NCI-H128 (cell line): ENCODE measurements around the gene FAM25A.
"Not testable (repeated sequence)": the region's sequence is repeated elsewhere in the genome, so short reads cannot be mapped to it uniquely, and the experiment has no call there.

Source experiments
- DNase-seq: peaks from one replicate; lab custom pipeline; 2025; ENCODE audit not compliant: unreplicated experiment; lab: John Stamatoyannopoulos, UW

FAM25A gene

DNA sequence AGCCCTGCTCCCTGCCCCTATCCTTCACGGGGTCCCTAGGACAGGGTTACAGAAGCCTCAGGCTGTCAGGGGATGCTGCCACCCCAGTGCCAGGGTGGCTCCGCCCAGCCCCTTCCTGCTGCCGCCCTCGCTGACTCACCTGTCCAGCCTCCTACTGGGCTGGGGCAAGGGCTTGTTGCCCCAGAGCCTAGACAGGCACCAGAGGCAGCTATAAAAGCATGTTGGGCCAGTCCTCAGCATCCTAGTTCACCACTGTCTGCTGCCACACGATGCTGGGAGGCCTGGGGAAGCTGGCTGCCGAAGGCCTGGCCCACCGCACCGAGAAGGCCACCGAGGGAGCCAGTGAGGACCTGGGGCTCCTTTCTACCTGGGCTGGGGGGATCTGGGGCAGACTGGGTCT, at the start of gene FAM25A:
TSS of gene FAM25A (plus strand) at position 239 of the 400 bp plus-strand sequence. CDS start at position 270, 31 bp downstream.
- not testable (repeated sequence) for DNase-seq

DNA sequence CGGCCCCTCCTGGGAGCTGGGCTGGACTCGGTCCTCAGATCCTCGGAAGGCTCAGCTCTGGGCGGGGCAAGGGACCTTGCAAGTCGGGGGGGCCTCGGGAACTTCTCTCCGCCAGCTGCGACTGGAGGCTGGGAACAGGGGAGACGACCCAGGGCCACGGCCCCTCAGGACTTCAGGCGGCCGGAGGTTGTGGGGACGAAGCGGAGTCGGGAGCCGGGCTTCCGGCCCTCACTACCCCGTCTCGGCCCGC, 49.2 kb upstream of the FAM25A start:
- no peak for DNase-seq

DNA sequence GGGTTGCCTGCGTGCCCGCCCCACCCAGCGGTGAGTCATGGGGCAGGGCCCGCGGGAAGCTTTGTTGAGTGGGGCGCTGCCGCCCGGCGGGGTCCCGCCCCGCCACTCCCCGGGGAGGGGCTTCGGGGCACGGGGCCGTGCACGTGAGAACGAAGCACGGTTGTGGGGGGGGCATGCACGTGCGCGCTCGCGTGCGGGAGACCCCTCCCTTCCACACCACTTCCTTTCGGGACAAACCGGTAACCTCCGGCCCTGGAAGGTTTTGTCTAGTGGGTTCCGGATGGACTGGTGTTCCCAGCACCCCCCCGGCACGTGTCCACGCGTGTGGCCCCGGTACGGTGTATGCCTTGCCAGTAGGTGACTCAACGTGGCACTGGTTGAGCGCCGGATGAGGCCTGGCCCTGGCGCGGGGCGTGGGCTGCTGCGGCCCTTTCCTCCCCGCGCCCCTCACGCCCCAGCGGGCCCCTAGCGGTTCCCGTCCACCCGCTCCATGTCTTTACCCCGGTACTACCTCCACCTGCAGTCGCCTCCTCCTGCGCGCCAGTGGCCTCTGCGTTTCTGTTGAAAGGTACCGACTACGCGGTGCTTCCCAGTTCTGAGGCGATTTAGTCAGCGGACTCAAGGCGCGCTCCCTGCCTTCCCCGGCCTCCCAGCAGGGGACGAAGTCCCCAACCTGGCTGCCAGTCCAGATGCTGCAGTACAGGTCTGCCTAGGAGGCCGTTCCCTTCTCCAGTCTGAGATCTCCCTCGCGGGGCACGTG, 48.7 kb upstream of the FAM25A start:
- DNase-seq: no peak

DNA sequence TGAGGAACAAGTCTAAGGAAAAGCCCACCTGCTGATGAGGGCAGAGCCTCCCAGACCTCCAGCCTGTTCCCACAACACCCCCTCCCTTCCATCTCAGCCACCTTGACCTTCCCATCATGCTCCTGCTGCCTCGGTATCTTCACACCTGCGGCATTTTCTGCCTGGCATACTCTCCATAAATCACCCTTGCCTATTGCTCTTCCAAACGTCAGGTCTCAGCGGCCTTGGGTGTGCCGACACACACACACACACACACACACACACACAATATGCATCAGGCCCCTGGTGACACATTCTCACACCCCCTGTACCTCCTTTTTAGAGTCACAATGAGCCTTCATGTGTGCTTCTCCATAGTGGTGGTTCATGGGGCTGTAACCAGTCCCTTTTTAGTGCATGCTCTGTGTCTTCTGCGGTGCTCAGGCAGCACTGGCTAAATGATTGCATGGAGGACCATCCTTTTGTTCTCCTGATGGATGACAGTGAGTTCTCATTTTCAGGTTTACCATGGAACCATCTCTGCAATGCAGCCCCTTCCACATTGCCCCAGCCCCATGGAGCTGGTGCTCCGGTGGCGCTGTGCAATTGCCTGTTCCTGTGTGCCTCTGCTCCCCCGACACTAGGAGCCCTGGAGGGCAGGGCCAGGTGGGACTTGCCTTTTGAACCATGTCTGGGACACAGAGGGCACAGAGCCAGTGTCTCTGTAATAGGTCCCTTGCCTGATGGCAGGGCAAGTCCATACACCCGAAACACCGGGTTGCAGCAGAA, 47.3 kb upstream of the FAM25A start:
- no peak for DNase-seq

DNA sequence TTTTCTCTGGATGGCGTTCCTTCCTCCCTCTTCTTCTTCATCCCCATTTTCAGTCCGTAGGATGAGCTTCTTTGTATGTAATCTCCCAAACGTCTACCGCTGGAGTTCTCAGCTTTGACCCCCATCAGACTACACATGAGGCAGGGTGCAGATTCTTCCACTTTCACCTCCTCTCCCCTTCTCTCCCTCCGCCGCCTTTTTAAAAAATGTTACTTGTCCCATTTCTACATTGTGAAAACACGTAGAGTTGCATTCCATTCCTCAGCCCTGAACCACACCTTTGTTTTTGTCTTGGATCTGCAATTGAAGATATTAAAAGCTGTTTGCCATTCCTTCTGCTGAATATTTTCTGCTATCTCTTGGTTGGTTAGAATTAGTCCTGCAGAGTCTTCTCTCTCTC, 45.6 kb upstream of the FAM25A start:
- no peak for DNase-seq

DNA sequence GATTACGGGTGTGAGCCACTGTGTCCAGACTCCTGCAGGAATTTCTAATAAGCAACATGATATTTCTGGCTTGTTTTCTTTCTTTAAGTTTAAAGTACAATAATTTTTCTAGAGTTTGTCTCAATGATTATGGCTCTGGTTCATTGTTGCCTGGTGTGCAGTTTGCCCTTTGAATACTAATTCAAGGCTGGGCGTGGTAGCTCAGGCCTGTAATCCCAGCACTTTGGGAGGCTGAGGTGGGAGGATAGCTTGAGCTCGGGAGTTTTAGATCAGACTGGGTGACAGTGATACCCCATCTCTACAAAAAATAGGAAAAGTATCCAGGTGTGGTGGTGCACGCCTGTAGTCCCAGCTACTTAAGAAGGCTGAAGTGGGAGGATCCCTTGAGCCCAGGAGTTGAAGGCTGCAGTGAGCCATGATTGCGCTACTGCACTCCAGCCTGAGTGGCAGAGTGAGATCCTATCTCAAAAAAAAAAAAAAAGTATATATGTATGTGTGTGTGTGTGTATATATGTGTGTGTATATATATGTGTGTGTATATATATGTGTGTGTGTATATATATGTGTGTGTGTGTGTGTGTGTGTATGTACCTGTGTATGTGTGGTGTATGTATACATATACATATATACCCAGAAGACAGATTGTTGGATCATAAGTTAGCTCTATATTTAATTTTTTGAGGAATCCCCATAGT, 43.6 kb upstream of the FAM25A start:
- DNase-seq: no peak

DNA sequence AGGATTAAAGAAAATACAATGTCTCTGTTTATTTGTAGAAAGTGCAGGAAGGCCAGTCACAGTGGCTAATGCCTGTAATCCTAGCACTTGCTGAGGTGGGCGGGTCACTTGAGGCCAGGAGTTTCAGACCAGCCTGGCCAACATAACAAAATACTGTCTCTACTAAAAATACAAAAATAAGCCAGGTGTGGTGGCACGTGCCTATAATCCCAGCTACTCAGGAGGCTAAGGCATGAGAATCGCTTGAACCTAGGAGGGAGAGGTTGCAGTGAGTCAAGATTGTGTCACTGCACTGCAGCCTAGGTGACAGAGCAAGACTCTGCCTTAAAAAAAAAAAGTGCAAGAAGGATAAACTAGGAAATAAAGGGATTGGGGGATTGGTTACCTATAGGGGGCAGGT, 41.6 kb upstream of the FAM25A start:
- DNase-seq: not testable (repeated sequence)

DNA sequence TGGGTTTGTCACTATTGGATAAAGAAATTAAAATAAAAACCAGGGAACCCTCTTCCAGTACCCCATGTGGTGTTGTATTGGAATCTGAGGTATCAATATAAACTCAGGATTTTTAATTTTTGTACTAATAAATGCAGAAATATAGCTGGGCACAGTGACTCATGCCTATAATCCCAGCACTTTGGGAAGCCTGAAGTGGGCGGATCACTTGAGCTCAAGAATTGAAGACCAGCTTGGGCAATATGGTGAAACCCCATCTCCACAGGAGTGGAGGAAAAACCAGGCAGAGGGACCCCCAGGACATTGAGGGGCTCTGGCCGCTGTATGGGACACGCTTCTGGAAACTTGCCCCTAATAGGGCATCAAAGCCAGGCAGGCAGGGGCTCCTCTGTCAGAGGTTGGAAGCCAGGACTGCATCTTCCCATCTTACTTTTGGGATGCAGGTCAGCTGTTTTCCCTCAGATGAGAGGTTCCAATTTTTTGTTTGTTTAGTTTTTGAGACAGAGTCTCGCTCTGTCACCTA, 40.7 kb upstream of the FAM25A start:
- DNase-seq: no peak

DNA sequence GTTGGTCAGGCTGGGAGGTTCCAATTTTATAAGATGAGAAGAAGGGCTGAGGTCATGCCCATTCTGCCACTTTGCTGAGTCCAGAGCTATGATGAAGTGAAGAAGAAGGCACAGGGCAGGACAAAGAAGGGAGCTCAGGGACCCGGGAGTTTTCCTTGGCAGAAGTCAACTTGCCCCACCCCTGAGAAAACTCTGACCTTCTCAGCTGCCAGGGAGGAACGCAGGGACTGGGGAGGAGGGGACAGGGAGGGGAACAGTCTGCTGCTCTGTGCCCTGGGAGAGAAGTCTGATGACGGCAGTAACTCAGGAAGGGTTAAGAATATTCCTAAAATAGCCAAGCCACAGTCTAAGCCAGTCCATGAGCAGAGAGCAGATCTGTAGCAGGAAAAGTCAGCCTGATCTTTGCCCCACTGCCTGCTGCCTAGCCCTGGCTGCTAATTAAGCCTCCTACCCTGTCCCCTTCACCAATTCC, 40.1 kb upstream of the FAM25A start:
- DNase-seq: no peak

DNA sequence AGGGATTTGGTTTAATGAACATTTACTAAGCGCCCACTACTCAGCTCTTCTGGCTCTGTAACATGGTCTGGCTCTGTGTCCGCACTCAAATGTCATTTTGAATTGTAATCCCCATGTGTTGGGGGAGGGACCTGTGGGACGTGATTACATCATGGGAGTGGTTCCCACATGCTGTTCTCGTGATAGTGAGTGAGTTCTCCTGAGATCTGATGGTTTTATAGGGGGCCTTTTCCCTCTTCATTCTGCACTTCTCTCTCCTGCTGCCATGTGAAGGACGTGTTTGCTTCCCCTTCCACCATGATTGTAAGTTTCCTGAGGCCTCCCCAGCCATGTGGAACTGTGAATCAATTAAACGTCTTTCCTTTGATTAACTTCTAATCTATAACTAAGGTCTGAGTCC, 39.1 kb upstream of the FAM25A start:
- DNase-seq: not testable (repeated sequence)

DNA sequence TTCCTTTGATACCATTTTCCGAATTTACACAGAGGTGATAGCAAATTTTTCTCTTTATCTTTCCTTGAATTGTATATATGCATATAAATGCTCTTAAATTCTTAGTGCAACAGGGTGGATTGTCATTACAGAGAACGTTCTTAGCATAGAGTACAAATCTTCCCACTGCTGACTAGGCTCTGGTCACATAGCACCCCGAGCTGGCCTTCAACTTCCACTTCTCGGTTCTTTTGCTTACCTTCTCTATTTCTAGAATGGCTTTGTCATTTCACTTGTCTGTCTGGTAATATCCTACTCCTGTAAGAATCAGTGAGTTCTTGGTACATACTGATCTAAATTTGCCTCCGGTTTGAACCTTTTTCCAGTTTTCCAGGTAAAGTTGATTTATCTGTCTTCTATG, 38.4 kb upstream of the FAM25A start:
- DNase-seq: no peak

DNA sequence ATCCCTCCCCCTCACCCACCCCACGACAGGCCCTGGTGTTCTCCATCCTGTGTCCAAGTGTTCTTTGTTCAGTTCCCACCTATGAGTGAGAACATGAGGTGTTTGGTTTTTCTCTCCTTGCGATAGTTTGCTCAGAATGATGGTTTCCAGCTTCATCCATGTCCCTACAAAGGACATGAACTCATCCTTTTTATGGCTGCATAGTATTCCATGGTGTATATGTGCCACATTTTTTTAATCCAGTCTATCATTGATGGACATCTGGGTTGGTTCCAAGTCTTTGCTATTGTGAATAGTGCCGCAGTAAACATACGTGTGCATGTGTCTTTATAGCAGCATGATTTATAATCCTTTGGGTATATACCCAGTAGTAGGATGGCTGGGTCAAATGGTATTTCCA, 35.6 kb upstream of the FAM25A start:
- DNase-seq: not testable (repeated sequence)

DNA sequence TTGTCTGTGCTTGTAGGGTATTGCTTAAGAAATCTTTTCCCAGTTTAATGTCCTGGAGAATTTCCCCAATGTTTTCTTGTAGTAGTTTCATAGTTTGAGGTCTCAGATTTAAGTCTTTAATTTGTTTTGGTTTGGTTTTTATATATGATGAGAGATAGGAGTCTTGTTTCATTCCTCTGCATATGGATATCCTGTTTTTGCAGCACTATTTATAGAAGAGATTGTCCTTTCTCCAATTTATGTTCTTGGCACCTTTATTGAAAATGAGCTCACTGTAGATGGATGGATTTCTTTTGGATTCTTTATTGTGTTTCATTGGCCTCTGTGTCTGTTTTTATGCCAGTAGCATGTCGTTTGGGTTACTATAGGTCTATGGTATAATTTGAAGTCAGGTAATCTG, 31.6 kb upstream of the FAM25A start:
- no peak for DNase-seq

DNA sequence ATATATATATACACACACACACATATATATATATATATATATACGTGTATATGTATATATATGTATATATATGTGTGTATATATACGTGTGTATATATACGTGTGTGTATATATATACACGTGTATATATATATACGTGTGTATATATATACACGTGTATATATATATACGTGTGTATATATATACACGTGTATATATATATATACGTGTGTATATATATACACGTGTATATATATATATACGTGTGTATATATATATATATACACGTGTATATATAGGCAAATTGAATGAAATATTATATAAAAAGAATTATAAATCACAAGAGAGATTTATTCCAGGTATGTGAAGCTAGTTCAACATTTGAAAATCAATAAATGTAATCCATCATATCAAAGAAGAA, 28.7 kb upstream of the FAM25A start:
- not testable (repeated sequence) for DNase-seq

DNA sequence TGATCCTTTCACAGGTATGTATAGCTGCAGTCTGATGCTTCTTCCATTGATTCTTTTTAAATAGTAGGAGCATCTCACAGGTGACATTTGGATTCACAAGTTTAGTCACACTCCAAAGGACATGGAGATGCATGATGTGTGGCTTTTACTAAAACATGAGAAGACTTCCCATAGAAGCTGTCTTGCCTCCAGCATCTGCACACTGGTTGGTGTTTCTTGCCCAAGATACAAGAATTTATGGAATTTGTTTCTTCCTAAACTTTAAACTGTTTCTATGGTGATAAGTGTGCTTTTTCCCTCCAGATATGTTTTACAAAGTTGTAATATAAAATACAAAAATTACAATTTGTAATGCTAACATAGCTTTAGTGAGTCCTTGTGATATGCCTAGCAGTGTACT, 27.6 kb upstream of the FAM25A start:
- DNase-seq: no peak

DNA sequence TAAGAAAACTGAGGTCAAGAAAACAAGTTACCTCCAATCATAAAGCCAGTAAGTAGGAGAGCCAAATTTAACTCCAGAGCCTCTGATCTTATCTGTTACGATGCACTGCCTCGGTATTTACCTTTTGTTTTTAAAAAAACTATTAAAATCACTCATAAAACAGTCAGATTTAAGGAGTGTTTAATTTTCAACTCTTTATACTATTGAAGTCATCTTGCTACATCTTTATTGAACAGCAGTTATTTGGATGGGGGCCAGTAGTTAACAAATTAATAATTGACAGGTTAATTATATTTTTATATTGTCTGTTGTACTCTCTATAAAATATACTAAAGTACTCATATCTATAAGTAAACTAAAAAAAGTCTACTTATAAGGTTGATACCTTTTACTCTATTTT, 27.2 kb upstream of the FAM25A start:
- DNase-seq: no peak

DNA sequence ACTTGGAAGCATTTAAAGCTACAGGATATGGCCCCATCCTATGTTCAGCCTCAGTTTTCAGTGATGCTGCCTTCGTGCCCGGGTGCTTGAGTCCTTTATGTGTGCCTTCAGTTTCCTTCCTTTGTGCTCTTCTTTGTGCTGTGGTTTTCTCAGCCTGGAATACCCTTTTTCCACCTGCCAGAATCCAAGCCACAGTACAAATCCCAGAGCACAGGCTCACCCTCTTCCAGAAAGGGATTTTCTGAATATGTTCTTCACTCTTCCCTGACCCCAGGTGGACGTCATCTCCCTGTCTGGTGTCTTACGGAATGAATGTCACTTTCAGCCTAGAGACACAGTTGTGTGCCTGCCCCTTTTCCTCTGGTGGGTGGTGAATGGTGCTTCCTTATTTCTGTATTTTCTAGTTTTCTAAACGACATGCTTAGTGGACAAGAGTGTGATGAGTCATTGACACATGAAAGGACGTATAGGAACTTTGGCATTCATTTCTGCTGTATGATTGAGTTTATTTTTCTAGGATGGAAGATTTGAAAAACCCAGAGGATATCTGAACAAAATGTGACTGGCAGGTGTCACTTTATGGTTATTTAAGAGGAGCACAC, 20.2 kb upstream of the FAM25A start:
- DNase-seq: not testable (repeated sequence)

DNA sequence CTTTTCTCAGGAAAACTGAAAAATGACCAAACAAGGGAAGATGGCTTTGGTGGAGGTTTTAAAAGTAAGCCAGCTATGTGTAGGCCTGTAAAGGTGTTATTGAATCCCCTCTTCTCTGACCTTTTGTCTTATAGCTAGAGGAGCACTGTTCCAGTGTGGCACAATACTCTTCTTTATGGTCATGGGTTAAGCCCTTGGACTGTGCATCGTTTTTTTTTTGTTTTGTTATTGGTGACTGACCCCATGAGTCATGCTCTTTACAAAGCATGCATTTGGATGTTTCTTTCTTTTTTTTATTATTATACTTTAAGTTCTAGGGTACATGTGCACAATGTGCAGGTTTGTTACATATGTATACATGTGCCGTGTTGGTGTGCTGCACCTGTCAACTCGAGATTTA, 19.6 kb upstream of the FAM25A start:
- DNase-seq: no peak

DNA sequence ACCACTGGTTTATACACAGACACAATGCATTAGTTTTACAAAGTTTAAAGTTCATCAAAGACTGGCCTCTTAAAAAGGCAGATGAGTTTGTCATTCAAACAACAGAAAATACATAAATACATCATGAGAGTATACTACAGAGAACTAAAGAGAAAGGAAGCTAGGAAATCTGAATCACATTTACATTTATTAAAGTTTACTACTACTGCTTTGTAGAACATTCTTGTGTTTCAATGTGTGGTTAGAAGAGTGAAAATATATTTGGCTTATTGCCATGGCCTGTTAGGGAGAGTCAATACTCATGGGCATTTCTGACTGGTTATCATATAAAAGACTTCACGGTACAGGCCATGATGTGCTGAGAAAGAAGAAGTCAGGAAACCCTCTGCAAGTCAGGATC, 13.0 kb upstream of the FAM25A start:
- DNase-seq: not testable (repeated sequence)

DNA sequence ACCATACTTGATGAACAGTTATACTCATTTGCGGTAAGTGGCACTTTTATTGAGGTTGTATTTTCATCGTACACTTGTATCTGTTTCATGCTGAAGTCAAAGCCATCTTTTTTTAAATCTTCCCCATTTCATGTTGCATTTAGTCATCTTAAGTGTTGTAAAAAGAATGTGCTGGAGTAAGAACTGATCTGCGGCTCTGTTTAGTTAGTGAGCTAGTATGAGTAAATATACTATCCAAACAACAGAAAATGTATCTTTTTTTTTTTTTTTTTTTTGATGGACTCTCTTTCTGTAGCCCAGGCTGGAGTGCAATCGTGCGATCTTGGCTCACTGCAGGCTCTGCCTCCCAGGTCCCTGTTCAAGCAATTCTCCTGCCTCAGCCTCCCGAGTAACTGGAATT, 12.4 kb upstream of the FAM25A start:
- DNase-seq: not testable (repeated sequence)

DNA sequence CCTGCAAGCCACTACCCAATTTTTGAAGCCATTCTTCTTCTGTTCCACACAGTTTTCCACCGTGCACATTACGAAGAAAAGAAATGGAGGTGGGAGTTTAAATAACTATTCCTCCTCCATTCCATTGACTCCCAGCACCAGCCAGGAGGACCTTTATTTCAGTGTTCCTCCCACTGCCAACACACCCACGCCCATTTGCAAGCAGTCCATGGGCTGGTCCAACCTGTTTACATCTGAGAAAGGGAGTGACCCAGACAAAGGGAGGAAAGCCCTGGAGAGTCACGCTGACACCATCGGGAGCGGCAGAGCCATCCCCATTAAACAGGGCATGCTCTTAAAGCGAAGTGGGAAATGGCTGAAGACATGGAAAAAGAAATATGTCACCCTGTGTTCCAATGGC, 11.8 kb upstream of the FAM25A start:
- not testable (repeated sequence) for DNase-seq
